Measurements from ENCODE around the gene RXRA. TPM values are rescaled to one million over a fixed set of nuclear protein-coding genes. Genes with fewer than 3 reads are reported as not detected.
A peak's percentile ranks its signal among the peaks of the same experiment; 100 is the strongest.

Gene RXRA
- total and polyA plus RNA-seq, 2 of the 13 experiments (the other 11 are each of a cell fraction or from before 2014, with no cell fraction given), result 18.9 to 29.2 TPM

DNA sequence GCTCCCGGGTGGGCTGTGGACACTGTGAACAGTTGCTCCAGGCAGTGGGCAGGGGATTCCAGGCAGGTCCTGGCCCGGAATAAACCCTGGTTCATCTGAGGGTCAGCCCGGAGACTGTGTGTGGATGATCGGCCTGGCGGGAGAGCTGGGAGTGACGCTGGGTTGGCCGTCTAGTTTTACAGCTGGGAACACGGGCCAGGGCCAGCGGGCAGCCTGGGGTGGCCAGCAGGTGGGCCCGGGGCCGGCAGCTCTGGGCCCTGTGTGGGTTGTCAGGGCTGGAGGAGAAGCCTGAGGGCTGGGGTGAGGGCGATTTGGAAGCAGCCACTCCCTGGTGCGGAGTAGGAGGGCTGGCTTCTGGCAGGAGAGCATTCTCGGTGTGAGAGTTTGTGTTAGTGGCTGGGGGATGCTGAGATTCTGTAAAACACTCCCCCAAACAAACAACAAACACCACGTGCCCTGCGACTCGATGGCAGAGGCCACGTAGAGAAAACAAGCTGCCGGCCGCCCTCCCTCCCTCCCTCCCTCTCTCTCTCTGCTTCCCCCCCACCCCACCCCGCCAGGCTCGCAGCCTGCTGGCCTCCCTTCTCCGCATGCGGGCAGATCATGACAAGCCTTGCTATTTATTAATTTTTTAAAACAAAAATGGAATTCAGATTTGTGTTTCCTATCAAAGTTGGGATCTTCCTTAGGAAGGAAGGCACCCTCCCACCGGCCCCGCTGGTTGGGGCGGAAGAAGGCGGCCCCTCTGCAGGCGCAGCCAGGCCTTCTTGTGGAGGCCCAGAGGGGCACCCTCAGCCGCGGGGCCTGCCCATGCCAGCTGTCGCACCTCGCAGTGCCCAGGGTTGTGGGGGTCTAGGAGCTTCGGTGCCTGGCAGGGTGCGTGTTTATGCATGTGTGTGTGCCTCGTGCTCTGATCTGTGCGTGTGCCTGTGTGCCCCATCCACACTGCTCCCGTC is 49.5 kb downstream of the RXRA start:
- in situ Hi-C loops (cut with HindIII; ENCODE audit: extremely low pct_ligation_motif_present, low pct_unique_long_range_greater_than_20kb) (no loop called here), intact Hi-C loops (cut with micrococcal nuclease; ENCODE audit: unreplicated experiment) (no loop called here)
- Histone ChIP-seq H3K4me1 (ENCODE audit: insufficient read depth, low read length) (peaks cover 39% of the 10 kb centered on the region), H3K36me3 (replicated peaks in 1 of 2; ENCODE audit: control insufficient read depth in 1 of 2, insufficient read depth in 2 of 2, low read length in 2 of 2) (no peaks in the 10 kb centered on the region; a peak in 2 of 5 replicates), H2AFZ (ENCODE audit: low read length) (no peak overlapping the region), H3K9ac (ENCODE audit: insufficient read depth, low read depth, low read length) (no peak overlapping the region), H3K9me3 (ENCODE audit: low read length) (no peaks in the 10 kb centered on the region), H3K27me3 (ENCODE audit: control insufficient read depth in 1 of 2, insufficient read depth in 2 of 2, low read length in 2 of 2) (no peaks in the 10 kb centered on the region), H3K4me3 (replicated peaks in 1 of 3; ENCODE audit: insufficient read depth in 1 of 3, low read depth in 2 of 3, low read length in 3 of 3) (no peak overlapping the region), H4K20me1 (ENCODE audit: insufficient read depth, low read length) (peaks cover 32% of the 10 kb centered on the region; the same call in 1 of the 2 replicates), H3K27ac (ENCODE audit: extremely low read length, insufficient read depth, low read length) (peak overlapping the region; percentile 30), H3K4me2 (ENCODE audit: low read depth, low read length) (peak overlapping the region; percentile 9; the same call in 1 of the 2 replicates), H3K79me2 (ENCODE audit: insufficient read depth, low read length) (peaks cover 76% of the 10 kb centered on the region)
- 78% methylated on average over 30 of the region's 38 CpGs for WGBS (ENCODE audit: low lambda C conversion rate)
- TF ChIP-seq MYC (CRISPR knock-in tag; IDR thresholded peaks at IDR 0.05; ENCODE audit: borderline replicate concordance) (0 out of 2 replicates have a peak, but pooled peaks have one; percentile 1), HNF4A (CRISPR knock-in tag; IDR thresholded peaks at IDR 0.05) (no peak), ZBTB38 (CRISPR knock-in tag; IDR thresholded peaks at IDR 0.05) (0 out of 2 replicates have a peak, but pooled peaks have one; percentile 41), SNAPC2 (CRISPR knock-in tag; IDR thresholded peaks at IDR 0.05) (no peak), HNF4G (IDR thresholded peaks at IDR 0.05; ENCODE audit: borderline replicate concordance, low read depth, low read length) (no peak), HNF4G (CRISPR knock-in tag; IDR thresholded peaks at IDR 0.05; ENCODE audit: borderline replicate concordance, low read depth) (no peak), AGO2 (optimal IDR thresholded peaks at IDR 0.05; ENCODE audit: low read depth, low read length) (peak; percentile 45), MTA3 (CRISPR knock-in tag; IDR thresholded peaks at IDR 0.05) (no peak), ZFY (CRISPR knock-in tag; IDR thresholded peaks at IDR 0.05) (0 out of 2 replicates have a peak, but pooled peaks have one; percentile 12), BRD4 (CRISPR knock-in tag; IDR thresholded peaks at IDR 0.05) (no peak)
- TF ChIP-seq, protein P1, sequence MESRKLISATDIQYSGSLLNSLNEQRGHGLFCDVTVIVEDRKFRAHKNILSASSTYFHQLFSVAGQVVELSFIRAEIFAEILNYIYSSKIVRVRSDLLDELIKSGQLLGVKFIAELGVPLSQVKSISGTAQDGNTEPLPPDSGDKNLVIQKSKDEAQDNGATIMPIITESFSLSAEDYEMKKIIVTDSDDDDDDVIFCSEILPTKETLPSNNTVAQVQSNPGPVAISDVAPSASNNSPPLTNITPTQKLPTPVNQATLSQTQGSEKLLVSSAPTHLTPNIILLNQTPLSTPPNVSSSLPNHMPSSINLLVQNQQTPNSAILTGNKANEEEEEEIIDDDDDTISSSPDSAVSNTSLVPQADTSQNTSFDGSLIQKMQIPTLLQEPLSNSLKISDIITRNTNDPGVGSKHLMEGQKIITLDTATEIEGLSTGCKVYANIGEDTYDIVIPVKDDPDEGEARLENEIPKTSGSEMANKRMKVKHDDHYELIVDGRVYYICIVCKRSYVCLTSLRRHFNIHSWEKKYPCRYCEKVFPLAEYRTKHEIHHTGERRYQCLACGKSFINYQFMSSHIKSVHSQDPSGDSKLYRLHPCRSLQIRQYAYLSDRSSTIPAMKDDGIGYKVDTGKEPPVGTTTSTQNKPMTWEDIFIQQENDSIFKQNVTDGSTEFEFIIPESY (CRISPR knock-in tag; IDR thresholded peaks at IDR 0.05), result no peak
- TF ChIP-seq, protein P2, sequence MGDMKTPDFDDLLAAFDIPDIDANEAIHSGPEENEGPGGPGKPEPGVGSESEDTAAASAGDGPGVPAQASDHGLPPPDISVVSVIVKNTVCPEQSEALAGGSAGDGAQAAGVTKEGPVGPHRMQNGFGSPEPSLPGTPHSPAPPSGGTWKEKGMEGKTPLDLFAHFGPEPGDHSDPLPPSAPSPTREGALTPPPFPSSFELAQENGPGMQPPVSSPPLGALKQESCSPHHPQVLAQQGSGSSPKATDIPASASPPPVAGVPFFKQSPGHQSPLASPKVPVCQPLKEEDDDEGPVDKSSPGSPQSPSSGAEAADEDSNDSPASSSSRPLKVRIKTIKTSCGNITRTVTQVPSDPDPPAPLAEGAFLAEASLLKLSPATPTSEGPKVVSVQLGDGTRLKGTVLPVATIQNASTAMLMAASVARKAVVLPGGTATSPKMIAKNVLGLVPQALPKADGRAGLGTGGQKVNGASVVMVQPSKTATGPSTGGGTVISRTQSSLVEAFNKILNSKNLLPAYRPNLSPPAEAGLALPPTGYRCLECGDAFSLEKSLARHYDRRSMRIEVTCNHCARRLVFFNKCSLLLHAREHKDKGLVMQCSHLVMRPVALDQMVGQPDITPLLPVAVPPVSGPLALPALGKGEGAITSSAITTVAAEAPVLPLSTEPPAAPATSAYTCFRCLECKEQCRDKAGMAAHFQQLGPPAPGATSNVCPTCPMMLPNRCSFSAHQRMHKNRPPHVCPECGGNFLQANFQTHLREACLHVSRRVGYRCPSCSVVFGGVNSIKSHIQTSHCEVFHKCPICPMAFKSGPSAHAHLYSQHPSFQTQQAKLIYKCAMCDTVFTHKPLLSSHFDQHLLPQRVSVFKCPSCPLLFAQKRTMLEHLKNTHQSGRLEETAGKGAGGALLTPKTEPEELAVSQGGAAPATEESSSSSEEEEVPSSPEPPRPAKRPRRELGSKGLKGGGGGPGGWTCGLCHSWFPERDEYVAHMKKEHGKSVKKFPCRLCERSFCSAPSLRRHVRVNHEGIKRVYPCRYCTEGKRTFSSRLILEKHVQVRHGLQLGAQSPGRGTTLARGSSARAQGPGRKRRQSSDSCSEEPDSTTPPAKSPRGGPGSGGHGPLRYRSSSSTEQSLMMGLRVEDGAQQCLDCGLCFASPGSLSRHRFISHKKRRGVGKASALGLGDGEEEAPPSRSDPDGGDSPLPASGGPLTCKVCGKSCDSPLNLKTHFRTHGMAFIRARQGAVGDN (CRISPR knock-in tag; IDR thresholded peaks at IDR 0.05), result 0 out of 2 replicates have a peak, but pooled peaks have one; percentile 33
- BruUV-seq (replicated peaks), result no TSS peak
- ChIA-PET CTCF (ENCODE audit: low intra/inter-chr PET ratio, low total read pairs) (no interaction called here), POLR2A (interaction anchor here (0.7 to 1.3 kb wide), 2 partner anchors 47 to 59 kb away, joined by 3 to 4 read pairs; no protein-coding TSS in a partner anchor)
- no peak for DNase-seq (ENCODE audit: low spot score)
- ATAC-seq, result peak; percentile 7
- FAIRE-seq, result no peak
